Measurements from ENCODE around the gene THAP4. TPM values are rescaled to one million over a fixed set of nuclear protein-coding genes. Genes with fewer than 3 reads are reported as not detected.

THAP4 gene
- total and polyA plus RNA-seq, 8 donors, result 16.0 to 172 (median 49.3) TPM

DNA sequence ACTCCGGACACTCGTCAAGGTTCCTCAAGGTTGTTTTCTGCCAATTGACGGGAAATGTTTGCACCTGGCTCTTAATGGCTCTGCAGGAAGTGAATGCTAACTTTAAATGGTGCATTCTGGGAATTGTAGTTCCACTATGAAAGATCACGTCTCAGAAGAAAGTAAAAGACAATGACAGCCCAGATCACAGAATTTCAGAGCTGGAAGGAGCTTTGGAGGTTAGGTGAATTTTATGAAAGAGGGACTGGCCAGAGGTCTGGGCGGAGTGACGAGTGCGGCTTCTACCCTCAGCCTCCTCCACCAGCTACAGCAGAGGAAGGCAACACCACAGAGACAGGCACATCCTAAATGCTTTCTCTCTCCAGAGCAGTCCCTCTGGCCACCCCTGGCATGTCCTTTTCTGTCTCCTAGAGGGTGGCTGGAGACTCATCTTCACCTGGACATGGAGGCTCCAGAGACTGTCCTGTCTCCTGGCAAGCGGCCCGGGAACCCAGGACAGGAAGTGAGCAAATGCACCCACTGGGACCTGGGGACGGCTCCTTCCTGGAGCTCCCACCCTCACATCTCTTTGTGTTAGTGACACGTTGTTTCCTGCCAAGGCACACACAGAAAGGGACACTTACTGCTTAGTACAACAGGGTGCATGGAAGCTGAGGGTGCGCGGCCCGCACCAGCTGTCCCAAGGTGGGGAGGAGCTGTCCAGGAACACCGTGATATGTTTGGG, 19.4 kb downstream of the THAP4 start:
- Histone ChIP-seq H3K36me3 (peaks cover 0 to 9% (median 1%) of the 10 kb centered on the region in 4 donors), H3K4me1 (peaks cover 13 to 42% (median 30%) of the 10 kb centered on the region in 4 donors), H3K4me3 (peak overlapping the region; percentile 26 to 50 (median 38)), H3K27me3 (no peaks in the 10 kb centered on the region), H3K27ac (peak overlapping the region in 4 of 5 donors; percentile 35 to 72 (median 58)), H3K9me3 (no peaks in the 10 kb centered on the region)
- WGBS, 5 donors, result 43 to 58% (median 46%) methylated on average over 15 of the region's 15 CpGs
- peak in 1 of 2 donors; percentile 80 for DNase-seq
- intact Hi-C loops (cut with DNase I; ENCODE audit: low total_unique reads), result no loop called here
- TF ChIP-seq, protein P1, sequence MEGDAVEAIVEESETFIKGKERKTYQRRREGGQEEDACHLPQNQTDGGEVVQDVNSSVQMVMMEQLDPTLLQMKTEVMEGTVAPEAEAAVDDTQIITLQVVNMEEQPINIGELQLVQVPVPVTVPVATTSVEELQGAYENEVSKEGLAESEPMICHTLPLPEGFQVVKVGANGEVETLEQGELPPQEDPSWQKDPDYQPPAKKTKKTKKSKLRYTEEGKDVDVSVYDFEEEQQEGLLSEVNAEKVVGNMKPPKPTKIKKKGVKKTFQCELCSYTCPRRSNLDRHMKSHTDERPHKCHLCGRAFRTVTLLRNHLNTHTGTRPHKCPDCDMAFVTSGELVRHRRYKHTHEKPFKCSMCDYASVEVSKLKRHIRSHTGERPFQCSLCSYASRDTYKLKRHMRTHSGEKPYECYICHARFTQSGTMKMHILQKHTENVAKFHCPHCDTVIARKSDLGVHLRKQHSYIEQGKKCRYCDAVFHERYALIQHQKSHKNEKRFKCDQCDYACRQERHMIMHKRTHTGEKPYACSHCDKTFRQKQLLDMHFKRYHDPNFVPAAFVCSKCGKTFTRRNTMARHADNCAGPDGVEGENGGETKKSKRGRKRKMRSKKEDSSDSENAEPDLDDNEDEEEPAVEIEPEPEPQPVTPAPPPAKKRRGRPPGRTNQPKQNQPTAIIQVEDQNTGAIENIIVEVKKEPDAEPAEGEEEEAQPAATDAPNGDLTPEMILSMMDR (IDR thresholded peaks at IDR 0.05), result no peak
- peak; percentile 14 to 48 (median 48) for TF ChIP-seq POLR2AphosphoS5 (IDR thresholded peaks at IDR 0.05)

DNA sequence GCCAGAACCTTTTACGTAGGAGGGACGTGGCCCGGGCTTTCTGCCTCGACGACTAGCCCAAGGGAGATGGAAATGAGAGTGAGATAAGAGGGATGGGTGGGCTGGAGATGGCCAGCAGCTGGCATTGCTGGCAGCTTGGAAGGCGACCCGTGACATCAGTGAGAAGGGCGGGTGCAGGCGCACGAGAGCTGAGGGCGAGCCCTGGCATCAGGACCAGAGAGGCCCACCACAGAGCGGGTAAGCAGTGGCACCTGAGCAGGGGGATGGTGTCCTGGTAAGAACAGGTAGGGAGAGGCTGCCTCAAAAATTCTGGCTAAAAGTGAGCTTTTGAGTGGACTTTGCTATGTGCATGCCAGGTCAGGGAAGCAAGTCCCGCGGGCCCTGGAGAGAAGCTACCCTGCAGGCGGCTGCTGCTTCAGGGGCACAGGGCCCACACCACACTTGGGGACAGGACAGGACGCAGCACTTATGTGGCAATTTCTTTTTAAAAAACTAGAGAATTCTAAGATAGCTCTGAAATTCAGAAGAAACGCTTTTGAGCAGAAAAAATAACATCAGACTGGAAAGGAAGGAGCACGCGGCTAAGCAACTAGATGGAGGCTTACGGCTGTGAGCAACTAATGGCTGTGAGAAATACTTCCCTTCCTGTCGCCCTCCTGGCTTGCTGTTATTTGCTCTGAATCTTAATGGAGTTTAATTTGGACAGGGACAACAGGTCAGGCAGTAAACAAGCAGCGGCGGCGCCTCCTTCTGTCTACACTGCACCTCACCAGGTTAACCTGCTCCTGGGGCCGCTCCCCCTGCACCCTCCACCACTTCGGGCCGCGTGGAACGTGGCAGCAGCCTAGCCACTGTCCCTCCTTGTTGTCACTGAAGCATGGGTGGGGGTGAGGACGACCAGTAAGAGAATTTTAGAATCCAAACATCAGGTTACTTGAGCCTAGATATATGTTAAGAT, 20.5 kb downstream of the THAP4 start:
- peaks cover 0 to 9% (median 3%) of the 10 kb centered on the region in 4 donors for H3K36me3 ChIP-seq
- TF ChIP-seq POLR2A (IDR thresholded peaks at IDR 0.05), result no peak
- TF ChIP-seq, protein P1 (IDR thresholded peaks at IDR 0.05), result no peak
- no peak for TF ChIP-seq POLR2AphosphoS5 (IDR thresholded peaks at IDR 0.05)
- TF ChIP-seq EP300 (IDR thresholded peaks at IDR 0.05), result no peak
- H3K4me3 ChIP-seq, result peak overlapping the region; percentile 26 to 50 (median 38)
- peak in 1 of 2 donors; percentile 35 for DNase-seq
- no peaks in the 10 kb centered on the region for H3K9me3 ChIP-seq
- no peaks in the 10 kb centered on the region for H3K27me3 ChIP-seq
- intact Hi-C loops (cut with DNase I; ENCODE audit: low total_unique reads), result no loop called here
- H3K4me1 ChIP-seq, result peaks cover 13 to 46% (median 36%) of the 10 kb centered on the region in 4 donors
- WGBS, 5 donors, result 69 to 84% (median 76%) methylated on average over 30 of the region's 30 CpGs
- peak overlapping the region; percentile 35 to 72 (median 55) for H3K27ac ChIP-seq

DNA sequence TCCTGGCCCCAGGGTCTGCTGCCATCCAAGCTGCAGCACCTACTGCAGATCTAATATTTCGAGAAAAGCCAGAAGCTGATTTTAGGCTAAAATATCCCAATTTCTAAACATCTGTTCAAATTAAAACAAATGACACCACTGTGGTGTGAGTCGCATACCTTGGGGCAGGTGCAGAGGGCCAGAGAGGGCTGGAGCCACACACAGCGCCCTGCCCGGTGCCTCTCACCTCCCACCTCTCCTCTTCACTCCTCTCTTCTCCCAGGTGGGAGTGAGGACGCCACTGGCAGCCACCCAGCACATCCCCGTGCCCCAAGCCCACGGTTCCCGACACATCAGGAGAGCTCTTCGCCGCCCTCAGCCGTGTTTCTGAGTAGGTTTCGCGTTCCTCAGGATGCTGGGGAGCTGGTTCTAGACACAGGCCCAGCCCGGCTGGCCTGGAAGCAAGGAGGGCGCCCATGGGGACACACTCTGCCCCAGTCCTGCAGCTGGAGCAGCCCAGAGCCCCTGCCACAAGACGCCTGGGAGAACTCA, 21.4 kb downstream of the THAP4 start:
- H3K36me3 ChIP-seq, result peaks cover 0 to 9% (median 3%) of the 10 kb centered on the region in 4 donors
- DNase-seq, result no peak
- TF ChIP-seq EP300 (IDR thresholded peaks at IDR 0.05) (no peak), POLR2AphosphoS5 (IDR thresholded peaks at IDR 0.05) (no peak), POLR2A (IDR thresholded peaks at IDR 0.05) (no peak)
- TF ChIP-seq, protein P1 (IDR thresholded peaks at IDR 0.05), result no peak
- H3K4me3 ChIP-seq, result no peak overlapping the region
- WGBS, 5 donors, result 90 to 94% (median 91%) methylated on average over 10 to 16 of the region's 16 CpGs
- no peak overlapping the region for H3K27ac ChIP-seq
- intact Hi-C loops (cut with DNase I; ENCODE audit: low total_unique reads), result no loop called here
- H3K9me3 ChIP-seq, result no peaks in the 10 kb centered on the region
- H3K27me3 ChIP-seq, result no peaks in the 10 kb centered on the region
- peaks cover 16 to 53% (median 43%) of the 10 kb centered on the region in 4 donors for H3K4me1 ChIP-seq

DNA sequence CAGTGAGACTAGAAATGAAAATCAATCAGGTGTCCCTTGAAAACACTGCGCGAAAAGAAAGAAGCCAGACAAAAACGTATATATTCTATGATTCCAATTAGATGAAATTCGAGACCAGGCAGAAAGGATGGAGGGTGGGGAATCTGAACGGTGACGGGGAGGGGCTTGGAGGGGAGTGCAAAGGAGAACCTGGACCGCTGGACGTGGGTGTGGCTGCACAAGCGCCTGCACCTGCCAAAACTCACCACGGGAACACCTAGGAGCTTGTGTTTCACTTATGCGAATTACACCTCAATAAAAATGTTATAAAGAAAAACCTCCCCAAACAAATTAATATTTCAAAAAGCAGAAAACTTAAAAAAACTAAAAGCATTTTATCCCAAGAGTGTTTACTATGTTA, 21.9 kb downstream of the THAP4 start:
- no peak for DNase-seq
- Histone ChIP-seq H3K27ac (no peak overlapping the region), H3K4me1 (peaks cover 19 to 58% (median 48%) of the 10 kb centered on the region in 4 donors), H3K9me3 (no peaks in the 10 kb centered on the region), H3K36me3 (peaks cover 0 to 9% (median 3%) of the 10 kb centered on the region in 4 donors), H3K4me3 (no peak overlapping the region), H3K27me3 (no peaks in the 10 kb centered on the region)
- intact Hi-C loops (cut with DNase I; ENCODE audit: low total_unique reads), result no loop called here
- TF ChIP-seq POLR2A (IDR thresholded peaks at IDR 0.05) (no peak), POLR2AphosphoS5 (IDR thresholded peaks at IDR 0.05) (no peak), EP300 (IDR thresholded peaks at IDR 0.05) (no peak)
- TF ChIP-seq, protein P1 (IDR thresholded peaks at IDR 0.05), result no peak
- 41 to 66% (median 52%) methylated on average over 11 of the region's 11 CpGs for WGBS, 5 donors

Data from stomach (tissue), 9 donors.